Measurements from ENCODE around the gene ZDHHC22.

ZDHHC22 gene

GRCh38 chr14:77097700-77098528 lies 43.7 kb downstream of the ZDHHC22 start, which contains the start of gene CIPC (continued):
- TF ChIP-seq ZNF169 (tag by site-specific recombination; IDR thresholded peaks at IDR 0.05) (no peak), ZNF677 (tag by site-specific recombination; IDR thresholded peaks at IDR 0.05) (no peak), ZNF112 (tag by site-specific recombination; IDR thresholded peaks at IDR 0.05) (no peak), ZNF544 (tag by site-specific recombination; IDR thresholded peaks at IDR 0.05) (no peak), ZNF302 (tag by site-specific recombination; IDR thresholded peaks at IDR 0.05; ENCODE audit: low read depth) (no peak), ZNF621 (tag by site-specific recombination; IDR thresholded peaks at IDR 0.05) (no peak), SCRT2 (tag by site-specific recombination; IDR thresholded peaks at IDR 0.05) (no peak), SCRT1 (tag by site-specific recombination; IDR thresholded peaks at IDR 0.05; ENCODE audit: borderline replicate concordance) (no peak), SP7 (tag by site-specific recombination; IDR thresholded peaks at IDR 0.05) (peak; percentile 68; the same call in 1 of the 2 replicates), ZNF529 (tag by site-specific recombination; IDR thresholded peaks at IDR 0.05; ENCODE audit: insufficient replicate concordance) (no peak), ZNF404 (tag by site-specific recombination; IDR thresholded peaks at IDR 0.05) (no peak), MYNN (tag by site-specific recombination; IDR thresholded peaks at IDR 0.05; ENCODE audit: borderline replicate concordance) (no peak), ZBTB7A (tag by site-specific recombination; IDR thresholded peaks at IDR 0.05; ENCODE audit: low read depth) (peak; percentile 81; the same call in 1 of the 2 replicates), ZNF391 (tag by site-specific recombination; IDR thresholded peaks at IDR 0.05; ENCODE audit: borderline replicate concordance, low read depth) (no peak; the same call in none of the 2 replicates), KLF1 (tag by site-specific recombination; IDR thresholded peaks at IDR 0.05) (peak; percentile 28; the same call in 1 of the 2 replicates), RBAK (tag by site-specific recombination; IDR thresholded peaks at IDR 0.05) (no peak), ZNF664 (tag by site-specific recombination; IDR thresholded peaks at IDR 0.05) (no peak), ZNF132 (tag by site-specific recombination; IDR thresholded peaks at IDR 0.05; ENCODE audit: borderline replicate concordance) (no peak), PRDM10 (tag by site-specific recombination; IDR thresholded peaks at IDR 0.05) (peak; percentile 28; the same call in 1 of the 2 replicates), ZNF623 (tag by site-specific recombination; IDR thresholded peaks at IDR 0.05) (no peak), ZNF521 (tag by site-specific recombination; IDR thresholded peaks at IDR 0.05) (no peak), ELK4 (IDR thresholded peaks at IDR 0.05; ENCODE audit: borderline replicate concordance, low read depth, low read length) (no peak), ZNF324 (tag by site-specific recombination; IDR thresholded peaks at IDR 0.05) (no peak)
- TF ChIP-seq, protein P1, sequence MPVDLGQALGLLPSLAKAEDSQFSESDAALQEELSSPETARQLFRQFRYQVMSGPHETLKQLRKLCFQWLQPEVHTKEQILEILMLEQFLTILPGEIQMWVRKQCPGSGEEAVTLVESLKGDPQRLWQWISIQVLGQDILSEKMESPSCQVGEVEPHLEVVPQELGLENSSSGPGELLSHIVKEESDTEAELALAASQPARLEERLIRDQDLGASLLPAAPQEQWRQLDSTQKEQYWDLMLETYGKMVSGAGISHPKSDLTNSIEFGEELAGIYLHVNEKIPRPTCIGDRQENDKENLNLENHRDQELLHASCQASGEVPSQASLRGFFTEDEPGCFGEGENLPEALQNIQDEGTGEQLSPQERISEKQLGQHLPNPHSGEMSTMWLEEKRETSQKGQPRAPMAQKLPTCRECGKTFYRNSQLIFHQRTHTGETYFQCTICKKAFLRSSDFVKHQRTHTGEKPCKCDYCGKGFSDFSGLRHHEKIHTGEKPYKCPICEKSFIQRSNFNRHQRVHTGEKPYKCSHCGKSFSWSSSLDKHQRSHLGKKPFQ (tag by site-specific recombination; IDR thresholded peaks at IDR 0.05): no peak
- TF ChIP-seq, protein P2, sequence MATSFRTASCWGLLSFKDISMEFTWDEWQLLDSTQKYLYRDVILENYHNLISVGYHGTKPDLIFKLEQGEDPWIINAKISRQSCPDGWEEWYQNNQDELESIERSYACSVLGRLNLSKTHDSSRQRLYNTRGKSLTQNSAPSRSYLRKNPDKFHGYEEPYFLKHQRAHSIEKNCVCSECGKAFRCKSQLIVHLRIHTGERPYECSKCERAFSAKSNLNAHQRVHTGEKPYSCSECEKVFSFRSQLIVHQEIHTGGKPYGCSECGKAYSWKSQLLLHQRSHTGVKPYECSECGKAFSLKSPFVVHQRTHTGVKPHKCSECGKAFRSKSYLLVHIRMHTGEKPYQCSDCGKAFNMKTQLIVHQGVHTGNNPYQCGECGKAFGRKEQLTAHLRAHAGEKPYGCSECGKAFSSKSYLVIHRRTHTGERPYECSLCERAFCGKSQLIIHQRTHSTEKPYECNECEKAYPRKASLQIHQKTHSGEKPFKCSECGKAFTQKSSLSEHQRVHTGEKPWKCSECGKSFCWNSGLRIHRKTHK (tag by site-specific recombination; IDR thresholded peaks at IDR 0.05): no peak
- TF ChIP-seq, protein P3, sequence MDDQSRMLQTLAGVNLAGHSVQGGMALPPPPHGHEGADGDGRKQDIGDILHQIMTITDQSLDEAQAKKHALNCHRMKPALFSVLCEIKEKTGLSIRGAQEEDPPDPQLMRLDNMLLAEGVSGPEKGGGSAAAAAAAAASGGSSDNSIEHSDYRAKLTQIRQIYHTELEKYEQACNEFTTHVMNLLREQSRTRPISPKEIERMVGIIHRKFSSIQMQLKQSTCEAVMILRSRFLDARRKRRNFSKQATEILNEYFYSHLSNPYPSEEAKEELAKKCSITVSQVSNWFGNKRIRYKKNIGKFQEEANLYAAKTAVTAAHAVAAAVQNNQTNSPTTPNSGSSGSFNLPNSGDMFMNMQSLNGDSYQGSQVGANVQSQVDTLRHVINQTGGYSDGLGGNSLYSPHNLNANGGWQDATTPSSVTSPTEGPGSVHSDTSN (CRISPR knock-in tag; IDR thresholded peaks at IDR 0.05): no peak
- TF ChIP-seq, protein P4, sequence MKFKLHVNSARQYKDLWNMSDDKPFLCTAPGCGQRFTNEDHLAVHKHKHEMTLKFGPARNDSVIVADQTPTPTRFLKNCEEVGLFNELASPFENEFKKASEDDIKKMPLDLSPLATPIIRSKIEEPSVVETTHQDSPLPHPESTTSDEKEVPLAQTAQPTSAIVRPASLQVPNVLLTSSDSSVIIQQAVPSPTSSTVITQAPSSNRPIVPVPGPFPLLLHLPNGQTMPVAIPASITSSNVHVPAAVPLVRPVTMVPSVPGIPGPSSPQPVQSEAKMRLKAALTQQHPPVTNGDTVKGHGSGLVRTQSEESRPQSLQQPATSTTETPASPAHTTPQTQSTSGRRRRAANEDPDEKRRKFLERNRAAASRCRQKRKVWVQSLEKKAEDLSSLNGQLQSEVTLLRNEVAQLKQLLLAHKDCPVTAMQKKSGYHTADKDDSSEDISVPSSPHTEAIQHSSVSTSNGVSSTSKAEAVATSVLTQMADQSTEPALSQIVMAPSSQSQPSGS (tag by site-specific recombination; IDR thresholded peaks at IDR 0.05; ENCODE audit: low read depth): no peak
- TF ChIP-seq, protein P5, sequence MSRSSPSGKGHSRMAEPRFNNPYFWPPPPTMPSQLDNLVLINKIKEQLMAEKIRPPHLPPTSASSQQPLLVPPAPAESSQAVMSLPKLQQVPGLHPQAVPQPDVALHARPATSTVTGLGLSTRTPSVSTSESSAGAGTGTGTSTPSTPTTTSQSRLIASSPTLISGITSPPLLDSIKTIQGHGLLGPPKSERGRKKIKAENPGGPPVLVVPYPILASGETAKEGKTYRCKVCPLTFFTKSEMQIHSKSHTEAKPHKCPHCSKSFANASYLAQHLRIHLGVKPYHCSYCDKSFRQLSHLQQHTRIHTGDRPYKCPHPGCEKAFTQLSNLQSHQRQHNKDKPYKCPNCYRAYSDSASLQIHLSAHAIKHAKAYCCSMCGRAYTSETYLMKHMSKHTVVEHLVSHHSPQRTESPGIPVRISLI (tag by site-specific recombination; IDR thresholded peaks at IDR 0.05): no peak
